Ovary (tissue), 9 donors: ENCODE data around the gene SENP7. TPM values are rescaled to one million over a fixed set of nuclear protein-coding genes. Genes with fewer than 3 reads are reported as not detected.
"Not testable (repeated sequence)": the region's sequence is repeated elsewhere in the genome, so short reads cannot be mapped to it uniquely, and the experiment has no call there.

Experiments
- DNase-seq, 5 donors: peaks; one replicate each; pipeline ENCODE4 v3.0.0-alpha.2; 2019 to 2020
- H3K27ac ChIP-seq, 2 donors: fragments of 200-600 bp; one replicate each; pipeline versions ENCODE4 v1.5.1 to v1.8.0; 2019 to 2022
- H3K27me3 ChIP-seq: fragments of 200-600 bp; one replicate; pipeline ENCODE4 v1.8.0; 2022
- H3K36me3 ChIP-seq: fragments of 200-600 bp; sonication (generic); one replicate; pipeline ENCODE4 v1.5.1; 2019
- H3K4me1 ChIP-seq: one replicate; pipeline ENCODE4 v1.8.1; 2013; ENCODE audit warnings: mild to moderate bottlenecking, moderate library complexity; ENCODE audit not compliant: insufficient read depth
- H3K4me3 ChIP-seq: fragments of 200-600 bp; sonication (generic); one replicate; pipeline ENCODE4 v1.5.1; 2017
- H3K9me3 ChIP-seq, 2 donors: fragments of 200-600 bp in 1 of 2; sonication (generic) in 1 of 2; one replicate each; pipeline versions ENCODE4 v1.5.1 to v1.8.1; 2013 to 2019; ENCODE audit warnings: mild to moderate bottlenecking in 1 of 2, moderate library complexity in 1 of 2
- CTCF ChIP-seq, 3 donors: fragments of 450-650 bp in 2 of 3; fragments of 200-600 bp in 1 of 3; IDR thresholded peaks; one replicate each; pipeline versions ENCODE4 v1.5.1 to v1.8.0; 2016 to 2022; ENCODE audit warnings: antibody characterized with exemption in 3 of 3, mild to moderate bottlenecking in 1 of 3
- EP300 ChIP-seq: sonication (generic); formaldehyde crosslinking; IDR thresholded peaks from one replicate; pipeline ENCODE4 v1.6.1; 2017; ENCODE audit warnings: antibody characterized with exemption
- POLR2A ChIP-seq: fragments of 450-650 bp; IDR thresholded peaks from one replicate; pipeline ENCODE4 v1.6.1; 2017; ENCODE audit warnings: antibody characterized with exemption, mild to moderate bottlenecking, moderate library complexity
- WGBS, 3 donors: extraction: QIAGEN DNeasy Blood & Tissue Kit in 1 of 3; methylation state at CpG; one replicate each; pipeline versions ENCODE4 v1.1.5 to v1.1.7; 2013 to 2017; 5-methylcytosine and 5-hydroxymethylcytosine counted together
- intact Hi-C, 4 donors: fragments of 100-400 bp; cut with DNase I; formaldehyde crosslinking; loops; one replicate each; pipeline versions ENCODE4 v1.11.0 to v1.15.1; 2022 to 2023
- polyA plus RNA-seq, 2 donors: library from polyadenylated mRNA; stranded (reverse); fragments of 200-250 nt in 1 of 2; fragments of 350-450 nt in 1 of 2; fragmentation: Illumina TruSeq in 1 of 2; extraction: RNeasy Lipid Tissue Mini Kit (QIAGEN cat#74804) in 1 of 2; gene quantifications; one replicate each; pipeline ENCODE4 v1.2.3, GENCODE V29; 2013 to 2014
- total RNA-seq, 7 donors: library from RNA; depleted of rRNA in 2 of 7; stranded (reverse); fragments of >200 nt in 2 of 7; fragmentation: NEBNext Ultra II Directional in 3 of 7; extraction: Animal tissue kit (Norgen Biotek cat#: 25700) in 3 of 7; gene quantifications; one replicate each; pipeline versions ENCODE4 v1.1.0 to v1.2.4, GENCODE V29; 2016 to 2023
- donor health status: DM: no; HTN: no; CAD: no; lungs with moderate emphysema.
- donor health status: DM: no; HTN: no; CAD: no.
- donor health status: Bipolar disorder and iron deficiency.
- donor health status: DM: yes; HTN: yes; CAD: no.
- donor health status: DM: no; HTN: no; CAD: no.
- donor health status: DM: yes; HTN: yes; CAD: no.

The SENP7 gene
- total and polyA plus RNA-seq, 9 donors, result 16.9 to 33.4 (median 26.8) TPM

- Histone ChIP-seq H3K27me3 (no peaks in the 10 kb centered on the region), H3K4me3 (no peak overlapping the region), H3K4me1 (no peaks in the 10 kb centered on the region), H3K36me3 (no peaks in the 10 kb centered on the region), H3K9me3 (no peaks in the 10 kb centered on the region), H3K27ac (no peak overlapping the region)
- intact Hi-C loops, result no loop called here
- no peak for TF ChIP-seq CTCF (IDR thresholded peaks at IDR 0.05)
- no peak for TF ChIP-seq POLR2A
- TF ChIP-seq EP300, result no peak
- no peak for DNase-seq
Measured at GRCh38 chr3:101454629-101455028, 58.4 kb downstream of the SENP7 start.

GRCh38 chr3:101453961-101454360, 59.1 kb downstream of the SENP7 start:
- 89 to 95% (median 94%) methylated on average over 3 of the region's 3 CpGs for WGBS, 3 donors

GRCh38 chr3:101438641-101439040, 74.4 kb downstream of the SENP7 start:
- DNase-seq, H3K9me3 ChIP-seq, H3K27ac ChIP-seq, H3K4me1 ChIP-seq, H3K36me3 ChIP-seq, intact Hi-C loops, H3K27me3 ChIP-seq, H3K4me3 ChIP-seq: not testable (repeated sequence)
- WGBS, 3 donors, result 98% methylated on average over 18 to 23 of the region's 23 CpGs

More at GRCh38 chr3:101453961-101454360, 59.1 kb downstream of the SENP7 start:
- Histone ChIP-seq H3K9me3 (no peaks in the 10 kb centered on the region), H3K27ac (no peak overlapping the region), H3K4me3 (no peak overlapping the region), H3K27me3 (no peaks in the 10 kb centered on the region), H3K4me1 (no peaks in the 10 kb centered on the region), H3K36me3 (no peaks in the 10 kb centered on the region)
- TF ChIP-seq POLR2A (no peak), EP300 (no peak), CTCF (IDR thresholded peaks at IDR 0.05) (no peak)
- intact Hi-C loops, result no loop called here
- DNase-seq, result no peak

GRCh38 chr3:101433652-101434051, 79.4 kb downstream of the SENP7 start:
- H3K36me3 ChIP-seq, result no peaks in the 10 kb centered on the region
- no peaks in the 10 kb centered on the region for H3K27me3 ChIP-seq
- H3K4me1 ChIP-seq, result no peaks in the 10 kb centered on the region
- H3K27ac ChIP-seq, result no peak overlapping the region
- intact Hi-C loops, result no loop called here
- TF ChIP-seq CTCF (IDR thresholded peaks at IDR 0.05), result no peak
- no peak for TF ChIP-seq EP300
- TF ChIP-seq POLR2A, result no peak
- H3K9me3 ChIP-seq, result no peaks in the 10 kb centered on the region
- WGBS, 3 donors, result 91 to 100% (median 93%) methylated on average over 1 of the region's 1 CpG
- no peak for DNase-seq
- no peak overlapping the region for H3K4me3 ChIP-seq

- Histone ChIP-seq H3K9me3 (no peaks in the 10 kb centered on the region), H3K36me3 (no peaks in the 10 kb centered on the region), H3K4me1 (no peaks in the 10 kb centered on the region), H3K27me3 (no peaks in the 10 kb centered on the region), H3K4me3 (no peak overlapping the region), H3K27ac (no peak overlapping the region)
- no peak for DNase-seq
- TF ChIP-seq CTCF (IDR thresholded peaks at IDR 0.05) (no peak), POLR2A (no peak), EP300 (no peak)
- 94 to 97% (median 95%) methylated on average over 11 of the region's 11 CpGs for WGBS, 3 donors
- intact Hi-C loops, result no loop called here
Measured at GRCh38 chr3:101423984-101424888, 88.8 kb downstream of the SENP7 start.
